ENCODE measurements around the gene TARS1. TPM values are rescaled to one million over a fixed set of nuclear protein-coding genes. Genes with fewer than 3 reads are reported as not detected.

The TARS1 gene
- total and polyA plus RNA-seq, 2 of the 8 experiments (the other 6 are each of a cell fraction or from before 2014, with no cell fraction given), result 94.4 to 445 TPM

DNA sequence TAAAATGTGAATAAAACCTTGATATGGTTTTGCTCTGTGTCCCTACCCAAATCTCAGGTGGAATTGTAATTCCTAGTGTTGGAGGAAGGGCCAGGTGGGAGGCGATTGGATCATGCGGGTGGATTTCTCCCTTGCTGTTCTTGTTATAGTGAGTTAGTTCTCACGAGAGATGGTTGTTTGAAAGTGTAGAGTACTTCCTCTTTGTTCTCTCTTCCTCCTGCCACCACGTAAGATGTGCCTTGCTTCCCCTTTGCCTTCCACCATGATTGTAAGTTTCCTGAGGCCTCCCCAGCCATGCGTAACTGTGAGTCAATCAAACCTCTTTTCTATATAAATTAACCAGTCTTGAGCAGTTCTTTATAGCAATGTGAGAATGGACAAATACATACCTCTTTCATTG lies 34.9 kb downstream of the TARS1 start:
- Histone ChIP-seq H3K4me1 (replicated peaks in 1 of 4; ENCODE audit: control insufficient read depth in 3 of 4, insufficient read depth in 4 of 4, low read length in 3 of 4) (peaks cover 0 to 9% (median 0%) of the 10 kb centered on the region in 4 experiments; a peak in 1 of 7 replicates), H2AK5ac (ENCODE audit: low read depth, low read length) (no peak overlapping the region), H2BK12ac (ENCODE audit: low read depth, low read length) (no peak overlapping the region), H4K20me1 (replicated peaks in 1 of 2; ENCODE audit: control insufficient read depth in 1 of 2, insufficient read depth in 2 of 2, low read length in 2 of 2) (no peaks in the 10 kb centered on the region), H2BK20ac (ENCODE audit: low read length) (no peak overlapping the region), H3K18ac (ENCODE audit: extremely low read depth, low read length) (no peak overlapping the region), H3K23me2 (ENCODE audit: low read depth, low read length) (peaks cover 2% of the 10 kb centered on the region; the same call in 1 of the 2 replicates), H3K14ac (ENCODE audit: insufficient read length) (no peak overlapping the region), H3K23ac (ENCODE audit: insufficient read length) (no peak overlapping the region), H2BK15ac (ENCODE audit: low read length) (no peak overlapping the region), H3K4me3 (ENCODE audit: extremely low read depth in 1 of 4, insufficient read depth in 2 of 4, low read depth in 3 of 4, low read length in 4 of 4) (no peak overlapping the region), H3K9me3 (ENCODE audit: insufficient read depth in 2 of 2, low read depth in 1 of 2, low read length in 1 of 2) (no peaks in the 10 kb centered on the region), H3K4ac (replicated peaks; ENCODE audit: insufficient read length, low read depth, low read length) (no peak overlapping the region), H3K4me2 (ENCODE audit: insufficient read depth in 1 of 2, low read depth in 2 of 2, low read length in 2 of 2) (no peak overlapping the region), H4K8ac (ENCODE audit: extremely low read depth, insufficient read depth, low read length) (no peak overlapping the region), H3K9ac (replicated peaks in 1 of 4; ENCODE audit: extremely low read depth in 1 of 4, low read depth in 3 of 4, low read length in 3 of 4) (no peak overlapping the region), H3K27ac (ENCODE audit: low read depth, low read length) (no peak overlapping the region), H2BK5ac (ENCODE audit: low read depth, low read length) (no peak overlapping the region), H3K79me1 (ENCODE audit: low read depth, low read length) (no peaks in the 10 kb centered on the region), H3K27me3 (replicated peaks in 1 of 4; ENCODE audit: control insufficient read depth in 3 of 4, extremely low read depth in 1 of 4, insufficient read depth in 3 of 4, low read length in 3 of 4) (no peaks in the 10 kb centered on the region), H3K56ac (replicated peaks; ENCODE audit: insufficient read length, low read depth, low read length) (no peak overlapping the region), H4K91ac (replicated peaks; ENCODE audit: insufficient read length, low read length) (no peak overlapping the region), H3K36me3 (ENCODE audit: control insufficient read depth in 2 of 4, insufficient read depth in 4 of 4, low read length in 3 of 4) (peaks cover 2 to 91% (median 33%) of the 10 kb centered on the region in 4 experiments), H2BK120ac (replicated peaks; ENCODE audit: low read depth, low read length) (no peak overlapping the region), H2AFZ (ENCODE audit: low read length) (no peak overlapping the region), H3K79me2 (ENCODE audit: control insufficient read depth in 1 of 2, insufficient read depth in 2 of 2, low read length in 2 of 2) (no peaks in the 10 kb centered on the region), H4K5ac (ENCODE audit: insufficient read length, low read depth, low read length) (no peak overlapping the region)
- DNase-seq (ENCODE audit: low read depth in 1 of 2, low spot score in 2 of 2) (no peak), FAIRE-seq (no peak)
- TF ChIP-seq POU5F1 (IDR thresholded peaks at IDR 0.05; ENCODE audit: low read depth, low read length) (no peak), SP4 (IDR thresholded peaks at IDR 0.05; ENCODE audit: low read length) (no peak), RFX5 (IDR thresholded peaks at IDR 0.05; ENCODE audit: borderline replicate concordance, low read depth, low read length) (no peak), SAP30 (IDR thresholded peaks at IDR 0.05; ENCODE audit: insufficient read depth, insufficient replicate concordance, low read length) (no peak), CHD1 (IDR thresholded peaks at IDR 0.05; ENCODE audit: low read depth, low read length) (no peak), CBX5 (IDR thresholded peaks at IDR 0.05; ENCODE audit: low read depth, low read length) (no peak), HDAC2 (IDR thresholded peaks at IDR 0.05; ENCODE audit: borderline replicate concordance in 1 of 2, low read depth in 2 of 2, low read length in 2 of 2) (no peak), JUN (IDR thresholded peaks at IDR 0.05; ENCODE audit: low read depth, low read length) (no peak), SIN3A (conservative IDR thresholded peaks at IDR 0.05 in 1 of 2, IDR thresholded peaks at IDR 0.05 in 1 of 2; ENCODE audit: low read depth in 1 of 2, low read length in 2 of 2) (no peak), SIRT6 (IDR thresholded peaks at IDR 0.05; ENCODE audit: low read length) (no peak), POLR2AphosphoS5 (IDR thresholded peaks at IDR 0.05; ENCODE audit: low read depth, low read length) (no peak), GTF2F1 (IDR thresholded peaks at IDR 0.05; ENCODE audit: borderline replicate concordance, low read depth, low read length) (no peak), ASH2L (IDR thresholded peaks at IDR 0.05; ENCODE audit: low read length) (no peak)
- TF ChIP-seq, protein P1, sequence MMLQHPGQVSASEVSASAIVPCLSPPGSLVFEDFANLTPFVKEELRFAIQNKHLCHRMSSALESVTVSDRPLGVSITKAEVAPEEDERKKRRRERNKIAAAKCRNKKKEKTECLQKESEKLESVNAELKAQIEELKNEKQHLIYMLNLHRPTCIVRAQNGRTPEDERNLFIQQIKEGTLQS (IDR thresholded peaks at IDR 0.05; ENCODE audit: insufficient read depth, low read depth, low read length), result no peak
- ChIA-PET CTCF (ENCODE audit: partially characterized antibody) (no interaction called here), POLR2A (ENCODE audit: partially characterized antibody) (interaction anchor here (1.0 to 2.1 kb wide), 9 partner anchors 9 to 73 kb away, joined by 3 to 8 read pairs (median 5); partner anchors contain the start of gene TARS1)
- WGBS, 2 experiments (ENCODE audit: extremely low coverage in 1 of 2, insufficient coverage in 1 of 2, insufficient read length in 1 of 2, insufficient replicate concordance in 2 of 2, low coverage in 1 of 2, low lambda C conversion rate in 2 of 2, missing lambda C conversion rate in 1 of 2), result 88% methylated on average over 5 of the region's 5 CpGs; no CpG with 5 or more reads in 1 of the 2 experiments
